ENCODE data around the gene KLK11. TPM values are rescaled to one million over a fixed set of nuclear protein-coding genes. Genes with fewer than 3 reads are reported as not detected.
A peak's percentile ranks its signal among the peaks of the same experiment; 100 is the strongest.

KLK11 gene
- total RNA-seq, 1 donor from 2014 or later: not detected

GRCh38 chr19:51024924-51025323 lies 1.5 kb downstream of the KLK11 start:
- Histone ChIP-seq H3K4me3 (no peak overlapping the region), H3K27ac (replicated peaks) (no peak overlapping the region), H3K36me3 (no peaks in the 10 kb centered on the region), H3K4me1 (peaks cover 5% of the 10 kb centered on the region), H3K27me3 (ENCODE audit: low read depth) (peaks cover 90% of the 10 kb centered on the region), H3K9me3 (replicated peaks) (no peaks in the 10 kb centered on the region)
- no peak for TF ChIP-seq CTCF (IDR thresholded peaks at IDR 0.05; ENCODE audit: borderline replicate concordance)
- intact Hi-C loops (cut with micrococcal nuclease): no loop called here
- no peak for DNase-seq

DNA sequence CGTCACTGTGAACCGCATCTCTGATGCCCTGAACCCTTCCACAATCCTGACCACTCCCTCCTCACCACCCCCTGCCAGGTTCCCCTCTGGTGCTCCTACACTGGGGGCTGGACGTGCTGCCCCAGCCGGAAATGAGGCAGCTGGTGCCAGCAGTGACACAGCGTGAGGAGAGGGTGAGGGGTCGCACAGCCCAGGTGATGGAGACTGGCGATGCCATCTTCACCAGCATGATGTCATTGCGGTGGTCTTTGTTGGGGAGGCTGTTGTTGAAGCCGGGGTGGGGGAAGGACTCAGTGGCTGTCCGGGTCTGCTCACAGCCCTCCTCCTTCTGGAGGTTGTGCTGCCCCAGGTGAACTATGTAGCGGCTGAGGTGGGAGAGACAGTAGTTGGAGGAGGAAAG lies 2.5 kb downstream of the KLK11 start:
- Histone ChIP-seq H3K27ac (replicated peaks) (no peak overlapping the region), H3K9me3 (replicated peaks) (no peaks in the 10 kb centered on the region), H3K27me3 (ENCODE audit: low read depth) (peaks cover 90% of the 10 kb centered on the region), H3K4me3 (no peak overlapping the region), H3K4me1 (peaks cover 15% of the 10 kb centered on the region), H3K36me3 (no peaks in the 10 kb centered on the region)
- intact Hi-C loops (cut with micrococcal nuclease): no loop called here
- no peak for TF ChIP-seq CTCF (IDR thresholded peaks at IDR 0.05; ENCODE audit: borderline replicate concordance)
- DNase-seq: no peak

DNA sequence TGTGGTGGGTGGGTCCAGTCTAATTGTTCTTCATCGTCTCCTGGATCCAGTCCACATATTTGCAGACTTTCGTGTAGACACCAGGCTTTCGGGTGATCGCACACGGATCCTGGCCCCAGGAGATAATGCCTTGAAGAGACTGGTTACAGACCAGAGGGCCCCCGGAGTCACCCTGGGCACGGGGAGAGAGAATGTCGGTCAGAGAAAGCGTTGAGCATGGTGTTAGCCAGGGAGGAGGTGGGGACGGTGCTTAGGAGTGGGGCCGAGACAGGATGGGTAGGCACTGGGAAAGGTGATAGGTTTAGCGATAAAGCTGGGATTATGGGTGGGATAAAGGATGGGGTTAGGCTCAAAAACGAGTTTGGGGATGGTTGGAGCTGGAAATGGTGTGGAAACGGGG lies 3.9 kb downstream of the KLK11 start:
- H3K4me1 ChIP-seq: peaks cover 19% of the 10 kb centered on the region
- peaks cover 92% of the 10 kb centered on the region for H3K27me3 ChIP-seq (ENCODE audit: low read depth)
- no peak for DNase-seq
- H3K27ac ChIP-seq (replicated peaks): no peak overlapping the region
- no peak overlapping the region for H3K4me3 ChIP-seq
- intact Hi-C loops (cut with micrococcal nuclease): no loop called here
- no peak for TF ChIP-seq CTCF (IDR thresholded peaks at IDR 0.05; ENCODE audit: borderline replicate concordance)
- H3K36me3 ChIP-seq: no peaks in the 10 kb centered on the region
- no peaks in the 10 kb centered on the region for H3K9me3 ChIP-seq (replicated peaks)

DNA sequence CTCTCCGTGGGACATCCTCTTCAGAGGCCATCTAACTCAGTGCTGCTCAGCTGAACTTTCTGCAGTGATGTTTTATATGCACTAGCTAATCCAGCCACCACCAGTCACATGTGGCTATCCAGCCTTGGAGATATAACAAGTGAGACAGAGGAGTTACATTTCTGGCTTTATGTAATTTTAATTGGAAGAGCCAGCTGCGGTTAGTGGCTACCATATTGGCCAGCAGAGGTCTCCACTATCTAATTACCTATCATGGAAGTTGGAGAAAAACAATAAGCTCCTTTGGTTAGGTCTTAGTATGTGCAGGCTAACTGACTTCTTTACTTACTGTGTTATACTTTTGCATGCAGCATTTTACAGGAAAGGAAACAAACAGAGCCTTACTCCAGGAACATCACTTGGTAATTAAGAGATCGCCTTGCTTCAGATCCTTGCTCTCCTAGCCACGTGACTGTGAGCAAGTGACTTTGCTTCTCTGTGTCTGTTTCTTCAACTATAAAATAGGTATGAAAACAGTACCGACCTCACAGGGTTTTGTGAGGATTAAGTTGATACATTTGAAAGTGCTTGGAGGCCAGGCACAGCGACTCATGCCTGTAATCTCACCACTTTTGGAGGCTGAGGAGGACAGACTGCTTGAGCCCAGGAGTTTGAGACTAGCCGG lies 5.3 kb downstream of the KLK11 start:
- Histone ChIP-seq H3K27ac (replicated peaks) (no peak overlapping the region), H3K36me3 (no peaks in the 10 kb centered on the region), H3K9me3 (replicated peaks) (no peaks in the 10 kb centered on the region), H3K4me1 (peaks cover 27% of the 10 kb centered on the region), H3K27me3 (ENCODE audit: low read depth) (peaks cover 92% of the 10 kb centered on the region), H3K4me3 (no peak overlapping the region)
- TF ChIP-seq CTCF (IDR thresholded peaks at IDR 0.05; ENCODE audit: borderline replicate concordance): peak; percentile 75
- DNase-seq: no peak
- intact Hi-C loops (cut with micrococcal nuclease): no loop called here

- H3K4me1 ChIP-seq: peaks cover 27% of the 10 kb centered on the region
- H3K36me3 ChIP-seq: no peaks in the 10 kb centered on the region
- TF ChIP-seq CTCF (IDR thresholded peaks at IDR 0.05; ENCODE audit: borderline replicate concordance): no peak
- intact Hi-C loops (cut with micrococcal nuclease): no loop called here
- H3K4me3 ChIP-seq: peak within 1 kb of the TSS; percentile 55
- peaks cover 92% of the 10 kb centered on the region for H3K27me3 ChIP-seq (ENCODE audit: low read depth)
- DNase-seq: no peak
- H3K9me3 ChIP-seq (replicated peaks): no peaks in the 10 kb centered on the region
- no peak within 1 kb of the TSS for H3K27ac ChIP-seq (replicated peaks)
These were observed 6.9 kb downstream of the KLK11 start, which contains the start of gene KLK10 for GRCh38 chr19:51019544-51019925. KLK10 (minus strand) TSS chr19:51019709; CDS start chr19:51019130, 579 bp downstream.

Data from left ventricle myocardium inferior (tissue), 1 donor.